TTC549 (cell line): ENCODE results near the gene BMF.
"Not testable (repeated sequence)": the region's sequence is repeated elsewhere in the genome, so short reads cannot be mapped to it uniquely, and the experiment has no call there.

Experiments used
- FAIRE-seq: peaks from 2 replicates; lab custom pipeline; 2012; peaks lifted over from hg19 to GRCh38; lab: Jason Lieb, UNC

The BMF gene

DNA sequence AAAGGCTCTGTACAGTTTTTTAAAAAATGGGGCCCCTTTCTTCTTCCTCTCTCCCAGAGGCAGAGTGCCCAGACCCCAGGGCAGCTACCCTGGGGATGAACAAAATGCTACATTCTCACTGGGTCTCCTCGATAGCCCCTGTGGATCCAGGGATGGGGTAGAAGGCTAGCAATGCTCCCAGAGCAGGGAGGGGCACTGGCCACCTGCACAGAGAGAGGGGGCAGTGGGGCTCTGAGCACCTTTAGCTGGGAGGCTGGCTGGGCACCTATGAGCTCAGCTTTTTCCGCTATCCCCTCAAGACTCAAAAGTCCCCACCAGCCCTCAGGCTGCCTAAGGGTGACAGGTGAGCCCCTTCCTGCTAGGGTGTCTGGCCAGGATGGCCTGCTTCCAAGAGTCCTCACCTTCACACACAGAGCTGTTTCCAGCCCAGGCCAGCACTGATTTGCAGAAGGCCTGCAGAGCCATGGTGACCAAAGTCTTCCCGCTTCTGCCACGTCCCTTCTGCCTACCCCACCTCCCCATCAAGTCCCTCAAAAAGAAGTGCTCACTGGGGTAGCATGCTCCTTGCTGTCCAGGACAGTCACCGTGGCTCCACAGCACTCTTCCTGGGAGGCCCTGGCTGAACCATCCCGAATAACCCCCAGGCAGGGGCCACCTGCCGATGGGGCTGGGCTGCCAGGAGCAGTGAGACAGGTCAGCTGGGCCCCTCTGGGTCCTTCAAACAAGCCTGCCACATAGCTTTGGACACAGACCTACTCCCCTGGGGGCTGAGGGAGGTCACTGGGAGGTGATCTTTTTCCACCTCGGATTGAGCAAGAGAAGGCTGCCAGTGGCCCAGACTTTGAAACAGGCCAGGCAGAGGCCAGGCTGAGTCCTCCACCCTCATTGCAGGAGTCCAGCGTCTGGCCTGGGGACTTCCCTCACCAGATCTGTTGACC is 20.4 kb downstream of the BMF start:
- FAIRE-seq = no peak

DNA sequence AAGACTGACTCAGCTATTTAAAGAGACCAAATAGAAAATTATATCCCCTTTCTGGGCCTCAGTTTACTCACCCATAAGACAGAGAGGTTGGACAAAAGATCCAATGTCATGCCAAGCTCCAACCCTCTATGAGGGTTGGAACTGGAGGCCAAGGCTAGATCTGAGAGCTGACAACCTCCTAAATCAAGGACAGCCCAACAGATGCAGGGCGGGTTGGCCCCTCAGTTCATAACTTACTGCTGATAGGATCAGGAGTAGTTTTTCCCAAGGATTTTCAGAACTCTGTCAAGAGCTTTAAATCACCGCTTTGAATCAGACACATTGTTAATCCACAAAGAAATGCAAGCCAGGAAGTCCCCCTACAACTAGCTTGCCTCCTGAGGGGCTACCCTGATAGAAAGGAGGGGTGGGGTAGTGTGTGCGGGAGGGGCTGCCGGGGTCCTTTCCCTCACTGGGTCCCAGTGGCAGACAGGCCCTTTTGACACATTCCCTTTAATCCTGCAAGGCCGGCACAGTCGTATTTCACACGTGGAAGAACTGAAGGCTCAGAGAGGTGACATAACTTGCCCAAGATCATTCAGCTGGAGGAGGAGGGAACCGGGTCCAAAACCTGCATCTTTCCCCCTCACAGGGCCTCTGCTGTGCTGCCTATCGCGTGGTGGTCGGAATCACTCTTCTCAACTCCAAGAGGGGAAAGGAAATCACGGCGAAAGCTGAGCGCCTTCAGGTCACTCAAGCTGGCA is 21.4 kb downstream of the BMF start:
- FAIRE-seq = no peak

DNA sequence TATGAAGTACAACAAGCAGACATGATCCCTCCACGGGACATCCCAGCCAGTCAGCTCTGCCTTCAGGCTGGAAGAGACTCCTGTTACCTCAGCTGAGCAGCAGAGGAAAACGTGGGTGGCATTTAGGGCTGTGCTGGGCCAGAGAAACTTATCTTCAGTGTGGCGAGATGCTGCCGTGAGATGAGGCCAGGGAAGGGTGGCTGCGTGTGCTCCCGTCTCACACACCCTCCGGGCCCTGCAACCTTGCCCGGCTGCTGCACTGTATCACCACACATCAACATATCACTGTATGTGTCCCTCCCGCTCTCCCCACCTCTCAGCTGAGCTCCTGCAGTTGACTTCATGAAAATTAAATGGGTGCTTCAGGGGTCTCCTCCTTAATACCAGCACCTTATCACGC is 23.4 kb downstream of the BMF start:
- no peak for FAIRE-seq

DNA sequence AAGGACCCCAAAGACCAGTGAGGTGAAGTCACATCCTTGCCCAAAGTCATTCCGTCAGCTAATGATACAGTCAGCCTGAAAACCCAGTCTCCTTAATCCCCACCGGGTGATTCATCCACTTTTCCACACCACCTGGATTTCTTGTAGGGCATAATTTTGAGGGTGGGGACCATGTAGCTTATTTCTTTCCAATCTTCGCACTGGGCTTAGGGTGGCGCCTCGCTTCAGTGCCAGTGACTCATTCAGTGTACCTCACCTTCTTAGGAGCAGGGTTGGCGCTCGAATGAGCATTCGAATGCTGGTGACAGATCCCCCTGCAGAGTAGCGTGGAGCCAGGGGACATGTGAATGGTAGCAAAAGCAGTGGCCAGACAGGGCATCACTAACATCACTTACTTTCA is 24.0 kb downstream of the BMF start:
- FAIRE-seq = no peak

DNA sequence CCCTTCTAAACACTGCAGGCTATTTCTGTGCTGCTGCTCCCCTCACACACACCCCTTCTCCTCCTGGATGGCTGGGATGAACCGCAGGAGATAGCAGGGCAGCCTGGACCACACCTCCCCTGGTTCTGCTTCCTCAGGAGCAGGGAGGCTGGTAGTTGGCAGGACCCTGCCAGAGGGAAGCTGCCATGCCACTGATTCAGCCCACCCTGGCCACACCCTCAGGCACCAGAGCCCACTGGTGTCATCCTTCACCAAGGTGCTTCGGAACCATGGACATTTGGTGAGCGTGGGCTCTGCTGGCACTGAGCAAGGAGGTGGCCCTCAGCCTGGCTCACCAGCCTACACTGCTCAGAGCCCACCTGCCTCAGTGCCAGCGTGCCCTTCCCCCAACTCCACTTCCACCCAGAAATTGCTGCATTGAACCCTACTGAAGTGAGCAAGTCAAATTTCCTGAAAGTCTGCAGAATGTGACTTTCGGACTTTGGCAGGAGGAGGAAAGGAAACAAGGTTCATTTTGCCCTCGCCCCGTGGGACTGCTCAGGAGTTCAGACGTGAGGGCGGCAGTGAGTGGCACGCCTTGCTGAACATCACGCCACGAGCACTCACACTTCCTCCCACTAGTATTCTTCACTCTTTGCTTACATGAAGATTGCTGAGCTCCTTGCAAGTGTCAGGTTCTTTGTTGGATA is 26.3 kb downstream of the BMF start:
- FAIRE-seq = no peak

DNA sequence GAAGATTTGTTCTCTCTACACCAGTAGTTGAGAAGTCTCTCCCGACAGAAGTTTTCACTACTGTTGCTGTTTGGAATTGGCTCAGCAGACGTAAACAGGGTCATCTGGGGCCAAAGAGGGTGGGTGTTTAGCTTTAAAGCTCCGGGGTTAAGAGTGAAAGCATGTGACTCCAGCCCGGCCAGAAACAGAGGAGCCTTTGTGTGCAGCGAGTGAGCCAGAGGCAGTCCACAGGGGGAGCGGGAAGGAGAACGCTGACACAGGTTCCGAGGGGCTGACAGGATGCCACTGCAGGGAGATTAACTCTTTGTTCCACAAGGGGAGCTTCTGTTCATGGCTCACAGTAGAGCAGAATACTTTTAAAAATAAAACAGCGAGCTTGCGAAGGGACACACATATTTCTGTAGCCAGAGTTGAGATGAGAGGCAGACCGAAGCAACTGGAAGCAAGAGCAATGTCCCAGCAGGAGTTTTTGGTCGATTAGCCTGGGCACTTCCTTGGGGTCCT is 26.9 kb downstream of the BMF start:
- no peak for FAIRE-seq

DNA sequence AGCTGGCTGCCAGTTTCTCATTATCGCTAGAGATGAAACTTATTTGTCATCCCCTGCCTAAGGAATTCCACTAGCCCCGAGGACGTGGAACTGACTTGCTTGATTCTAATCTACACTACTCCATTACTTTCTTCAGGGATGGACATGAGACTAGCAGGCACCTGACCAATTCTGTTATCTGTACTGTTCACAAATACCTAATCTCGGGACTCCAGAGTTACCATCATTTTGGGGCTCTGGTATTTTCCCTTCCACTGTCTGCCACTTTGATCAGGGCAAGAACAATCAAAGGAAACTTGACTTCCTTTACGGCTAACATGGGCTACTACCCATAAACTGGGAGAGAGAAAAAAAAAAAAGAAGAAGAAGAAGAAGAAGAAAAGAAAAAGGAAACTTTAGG is 27.8 kb downstream of the BMF start:
- FAIRE-seq = no peak

DNA sequence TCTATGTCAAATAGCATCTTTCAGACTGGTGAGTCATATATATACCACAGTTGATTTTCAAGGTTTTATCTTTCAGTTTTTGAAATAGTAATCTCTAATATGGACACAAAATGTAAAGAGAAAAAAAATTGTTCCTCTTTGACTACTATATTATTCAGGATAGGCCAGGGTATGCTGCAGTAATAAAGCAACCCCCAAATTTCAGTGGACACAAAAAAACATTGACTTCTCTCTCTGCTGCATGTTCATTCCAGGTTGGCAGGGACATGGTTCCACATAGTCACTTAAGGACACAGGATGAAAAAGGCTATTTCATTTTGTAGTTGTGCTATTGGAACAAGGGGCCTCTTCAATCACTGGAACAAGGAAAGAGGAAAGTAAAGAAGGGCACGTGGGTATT is 28.6 kb downstream of the BMF start:
- FAIRE-seq = no peak

DNA sequence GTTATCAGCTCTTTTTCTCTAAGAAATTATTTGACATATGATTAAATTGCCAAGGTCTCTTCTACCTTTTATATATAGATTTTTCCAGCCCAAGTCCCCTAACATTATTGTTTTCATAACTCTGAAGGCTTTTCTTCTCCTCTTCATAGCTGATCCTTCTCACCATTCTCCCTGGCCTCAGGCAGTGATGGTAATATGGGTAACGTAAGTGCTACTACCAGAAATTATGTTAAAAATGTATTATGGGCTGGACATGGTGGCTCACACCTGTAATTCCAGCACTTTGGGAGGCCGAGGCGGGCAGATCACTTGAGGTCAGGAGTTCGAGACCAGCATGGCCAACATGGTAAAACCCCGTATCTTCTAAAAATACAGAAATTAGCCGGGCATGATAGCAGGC is 29.2 kb downstream of the BMF start:
- no peak for FAIRE-seq

DNA sequence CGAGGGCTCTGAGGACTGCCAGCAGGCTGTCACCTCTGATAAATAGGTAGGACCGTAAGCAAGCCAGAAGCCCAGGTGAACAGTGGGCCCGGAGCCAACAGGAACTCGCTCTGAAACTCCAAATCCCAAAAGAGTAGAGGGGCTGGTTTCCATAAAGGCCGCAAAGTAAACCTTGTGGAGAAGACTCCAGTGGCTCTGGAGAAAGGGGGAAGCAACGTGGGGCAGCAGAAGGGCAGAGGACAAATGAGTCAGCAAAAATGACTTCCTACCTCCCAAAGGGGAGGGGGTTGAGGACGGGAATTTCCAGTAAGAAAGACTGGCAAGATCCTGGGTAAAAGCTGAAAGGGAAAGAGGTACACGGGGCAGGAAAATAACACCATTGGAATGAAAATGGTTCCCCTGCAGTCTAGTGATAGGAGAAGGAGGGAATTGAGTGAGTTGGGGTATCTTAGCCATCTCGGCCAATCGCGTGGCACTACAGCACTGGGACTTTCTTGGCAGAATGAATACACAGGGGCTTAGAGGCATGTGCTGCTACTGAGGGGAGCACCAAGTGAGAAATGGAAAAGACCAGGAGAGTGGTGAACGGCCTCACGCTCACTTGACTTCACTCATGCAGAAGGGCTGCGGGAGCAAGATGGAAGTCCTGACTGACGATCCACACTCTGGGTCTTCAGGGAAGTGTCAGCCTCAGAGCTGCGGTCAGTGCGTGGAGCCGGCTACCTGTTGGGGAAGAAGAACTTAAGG is 33.2 kb downstream of the BMF start:
- no peak for FAIRE-seq

DNA sequence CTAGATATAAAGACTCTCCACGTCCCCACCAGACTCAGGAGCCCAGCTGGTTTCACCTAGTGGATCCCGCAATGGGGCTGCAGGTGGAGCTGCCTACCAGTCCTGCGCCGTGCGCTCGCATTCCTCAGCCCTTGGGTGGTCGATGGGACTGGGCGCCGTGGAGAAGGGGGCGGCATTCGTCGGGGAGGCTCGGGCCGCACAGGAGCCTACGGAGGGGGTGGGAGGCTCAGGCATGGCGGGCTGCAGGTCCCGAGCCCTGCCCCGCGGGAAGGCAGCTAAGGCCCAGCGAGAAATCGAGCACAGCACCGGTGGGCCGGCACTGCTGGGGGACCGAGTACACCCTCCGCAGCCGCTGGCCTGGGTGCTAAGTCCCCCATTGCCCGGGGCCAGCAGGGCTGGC is 34.0 kb downstream of the BMF start:
- FAIRE-seq = not testable (repeated sequence)

DNA sequence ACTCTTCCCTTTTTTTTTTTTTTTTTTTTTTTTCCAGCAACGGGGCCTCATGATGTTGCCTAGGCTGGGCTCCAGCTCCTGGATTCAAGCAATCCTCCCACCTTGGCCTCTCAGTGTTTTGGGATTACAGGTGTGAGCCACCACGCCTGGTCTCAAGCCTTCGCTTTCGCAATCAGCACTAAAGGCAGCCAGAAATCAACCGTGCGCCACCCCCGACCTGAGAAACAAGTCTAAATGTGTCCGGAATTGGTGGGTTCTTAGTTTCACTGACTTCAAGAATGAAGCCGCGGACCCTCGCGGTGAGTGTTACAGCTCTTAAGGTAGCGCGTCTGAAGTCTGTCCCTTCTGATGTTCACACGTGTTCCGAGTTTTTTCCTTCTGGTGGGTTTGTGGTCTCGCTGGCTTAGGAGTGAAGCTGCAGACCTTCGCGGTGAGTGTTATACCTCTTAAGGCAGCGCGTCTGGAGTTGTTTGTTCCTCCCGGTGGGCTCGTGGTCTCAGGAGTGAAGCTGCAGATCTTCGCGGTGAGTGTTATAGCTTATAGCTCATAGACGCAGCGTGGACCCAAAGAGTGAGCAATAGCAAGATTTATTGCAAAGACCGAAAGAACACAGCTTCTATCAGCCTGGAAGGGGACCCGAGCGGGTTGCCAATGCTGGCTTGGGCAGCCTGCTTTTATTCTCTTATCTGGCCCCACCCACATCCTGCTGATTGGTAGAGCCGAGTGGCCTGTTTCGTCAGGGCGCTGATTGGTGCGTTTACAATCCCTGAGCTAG is 34.8 kb downstream of the BMF start:
- not testable (repeated sequence) for FAIRE-seq

DNA sequence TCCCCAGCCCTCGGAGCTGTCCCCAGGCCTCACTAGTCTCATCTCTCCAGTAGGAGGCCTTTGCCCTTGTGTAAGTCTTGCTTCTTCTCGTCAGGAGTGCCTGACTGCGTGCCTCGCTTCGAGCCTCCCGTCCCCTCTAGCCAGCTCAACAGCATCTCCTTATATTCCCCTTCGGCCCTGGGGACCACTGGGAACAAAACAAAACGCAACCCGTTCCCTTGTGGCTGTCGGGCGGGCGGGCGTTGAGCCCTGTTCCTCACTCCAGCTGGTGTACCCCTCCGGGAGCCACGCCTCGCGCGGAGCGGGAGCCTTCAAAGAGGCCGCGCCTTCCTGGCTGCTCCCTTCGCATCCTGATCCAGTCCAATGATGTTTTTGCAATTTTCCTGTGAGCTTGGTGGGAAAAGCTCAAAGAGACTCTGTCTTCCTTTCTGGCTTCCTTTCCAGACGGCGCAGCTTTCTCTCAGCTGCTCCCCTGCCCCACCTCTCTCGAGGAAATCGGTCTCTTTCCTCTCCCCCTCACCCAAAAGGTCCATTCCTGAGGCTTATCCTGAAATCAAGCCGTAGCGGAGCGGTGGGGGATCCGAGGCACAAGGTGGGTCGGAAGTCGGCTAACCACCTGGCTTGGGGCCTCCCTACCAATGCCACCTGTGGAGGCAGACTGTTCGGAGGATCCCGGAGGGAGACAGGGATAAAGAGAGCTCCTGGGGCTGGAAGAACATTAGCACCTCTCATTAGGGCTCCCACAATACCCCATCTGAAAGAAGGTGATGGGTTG is 36.3 kb downstream of the BMF start:
- FAIRE-seq = no peak

DNA sequence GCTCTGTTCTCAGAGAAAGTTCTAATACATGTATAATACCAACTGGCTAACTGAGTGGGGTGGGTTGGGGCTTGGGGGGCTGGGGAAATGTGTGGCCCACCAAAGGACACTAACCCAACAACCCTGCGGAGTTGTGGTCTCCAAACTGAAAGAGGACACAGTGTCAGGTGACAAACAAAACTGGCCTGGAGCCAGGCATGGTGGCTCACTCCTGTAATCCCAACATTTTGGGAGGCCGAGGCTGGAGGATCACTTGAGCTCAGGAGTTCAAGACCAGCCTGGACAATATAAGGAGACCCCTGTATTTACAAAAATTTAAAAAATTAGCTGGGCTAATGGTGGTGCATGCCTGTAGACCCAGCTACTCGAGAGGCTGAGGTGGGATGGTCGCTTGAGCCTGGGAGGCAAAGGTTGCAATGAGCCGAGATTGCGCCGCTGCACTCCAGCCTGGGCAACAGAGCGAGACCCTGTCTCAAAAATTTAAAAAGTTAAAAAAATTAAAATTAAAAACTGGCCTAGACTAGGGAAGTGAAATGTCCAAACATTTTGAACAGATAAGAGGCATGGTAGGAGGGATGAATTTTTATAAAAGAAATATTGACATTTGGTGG is 38.0 kb downstream of the BMF start:
- FAIRE-seq = no peak

DNA sequence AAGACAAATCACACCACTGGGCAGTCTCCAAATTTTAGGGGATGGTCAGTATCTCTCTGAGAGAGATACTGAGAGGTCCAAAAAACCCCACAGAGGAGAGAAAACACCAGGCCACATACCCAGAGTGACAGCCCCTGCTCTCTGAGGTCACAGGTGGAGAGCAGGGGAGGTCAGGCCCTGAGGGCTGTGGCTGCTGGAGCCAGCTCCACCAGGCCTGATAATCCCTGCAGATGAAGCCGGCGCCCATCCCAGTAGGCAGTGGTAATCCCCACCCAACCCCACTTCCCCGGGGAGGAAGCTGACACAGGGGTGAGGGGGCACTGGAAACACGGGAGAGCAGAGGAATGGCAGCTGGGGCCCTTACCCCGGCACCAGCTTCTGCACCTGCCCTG is 38.5 kb downstream of the BMF start:
- FAIRE-seq = no peak

DNA sequence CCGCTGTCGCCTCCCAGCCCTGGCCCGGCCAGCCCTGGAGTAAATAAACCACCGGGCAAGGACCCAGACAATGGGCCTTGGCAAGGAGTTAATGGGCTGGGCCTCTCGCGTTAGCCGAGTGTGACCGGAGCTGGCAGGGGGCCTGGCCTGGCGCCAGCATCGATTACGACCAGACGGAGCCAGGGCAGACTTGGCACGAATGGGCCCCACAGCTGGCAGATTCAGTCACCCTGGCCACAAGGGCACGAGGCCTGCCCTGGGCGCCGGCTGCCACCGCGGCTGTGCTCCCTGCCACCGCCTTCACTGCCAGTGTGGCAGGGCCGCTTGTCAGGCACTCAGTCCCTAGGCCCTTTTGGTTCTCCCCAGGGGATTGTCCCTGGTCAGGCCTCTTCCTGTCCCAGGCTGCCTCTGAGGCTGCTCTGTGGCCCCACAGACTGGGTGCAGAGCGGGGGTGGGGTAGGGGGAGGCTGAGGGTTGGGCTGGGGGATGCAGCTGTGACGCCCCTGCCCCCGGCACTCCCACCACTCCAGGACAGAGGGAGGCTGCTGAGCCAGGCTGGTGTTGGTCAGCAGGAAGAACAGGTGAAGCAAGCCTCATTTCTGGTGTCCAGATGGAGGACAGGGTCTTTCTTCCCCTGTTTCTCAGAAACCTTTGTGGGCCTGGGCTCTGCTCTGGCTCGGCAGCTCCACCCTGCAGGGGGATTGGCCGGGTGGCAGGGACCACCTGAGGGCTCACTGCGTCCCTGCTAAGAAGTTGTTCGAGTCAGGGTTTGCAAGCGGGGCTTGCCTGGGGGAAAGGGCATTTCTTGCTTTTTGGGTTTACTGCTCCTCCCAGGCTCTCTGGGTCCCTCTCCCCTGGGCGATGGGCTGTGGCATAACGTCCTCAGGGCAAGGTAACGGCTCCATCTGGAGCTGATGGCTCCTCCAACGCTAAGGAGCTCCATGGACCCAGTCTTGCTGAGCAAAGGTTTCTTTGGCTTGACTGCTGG is 39.2 kb downstream of the BMF start:
- no peak for FAIRE-seq

DNA sequence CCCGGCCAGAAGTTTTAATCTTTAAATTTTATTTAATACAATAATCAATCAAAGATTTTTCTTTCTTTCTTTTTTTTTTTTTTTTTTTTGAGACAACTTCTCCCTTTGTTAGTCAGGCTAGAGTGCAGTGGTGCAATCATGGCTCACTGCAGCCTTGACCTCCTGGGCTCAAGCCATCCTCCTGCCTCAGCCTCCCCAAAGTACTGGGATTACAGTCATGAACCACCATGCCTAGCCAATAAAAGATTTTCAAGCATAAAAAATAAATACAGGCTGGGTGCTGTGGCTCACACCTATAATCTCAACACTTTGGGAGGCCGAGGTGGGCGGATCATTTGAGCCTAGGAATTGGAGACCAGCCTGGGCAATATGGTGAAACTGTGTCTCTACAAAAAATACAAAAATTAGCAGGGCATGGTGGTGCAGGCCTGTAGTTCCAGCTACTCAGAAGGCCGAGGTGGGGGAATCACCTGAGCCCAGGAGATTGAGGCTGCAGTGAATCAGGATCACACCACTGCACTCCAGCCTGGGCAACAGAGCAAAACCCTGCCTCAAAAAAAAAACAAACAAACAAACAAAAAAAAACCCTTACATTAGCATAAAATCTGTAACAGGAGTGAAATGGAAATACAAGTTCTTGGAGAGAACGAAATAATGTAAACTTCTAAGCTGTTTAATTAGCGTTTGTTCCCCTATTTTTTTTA is 40.6 kb downstream of the BMF start:
- no peak for FAIRE-seq

DNA sequence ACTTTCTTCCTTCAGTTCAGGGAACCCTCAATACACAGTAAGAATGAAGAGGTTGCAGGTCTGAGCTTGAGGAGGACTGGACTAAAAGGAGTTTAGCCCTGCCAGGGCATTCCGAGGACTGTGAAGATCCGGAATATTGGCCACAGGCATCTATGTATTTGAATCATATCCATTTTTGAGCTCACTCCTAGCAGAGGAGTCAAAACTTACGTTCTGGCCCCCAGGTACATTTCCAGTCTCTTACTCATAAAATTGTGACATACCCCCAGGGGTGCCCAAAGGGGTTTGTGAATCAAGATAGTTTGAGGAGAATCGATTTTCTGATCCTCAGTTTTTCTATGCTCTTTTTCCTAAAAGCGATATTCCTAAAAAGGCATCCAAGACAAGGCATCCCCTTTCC is 42.1 kb downstream of the BMF start:
- no peak for FAIRE-seq
